ENCODE results near the gene MGARP. TPM values are rescaled to one million over a fixed set of nuclear protein-coding genes. Genes with fewer than 3 reads are reported as not detected.
A peak's percentile ranks its signal among the peaks of the same experiment; 100 is the strongest.

Gene MGARP
- total RNA-seq, 1 experiment from 2014 or later, result 0.22 TPM

DNA sequence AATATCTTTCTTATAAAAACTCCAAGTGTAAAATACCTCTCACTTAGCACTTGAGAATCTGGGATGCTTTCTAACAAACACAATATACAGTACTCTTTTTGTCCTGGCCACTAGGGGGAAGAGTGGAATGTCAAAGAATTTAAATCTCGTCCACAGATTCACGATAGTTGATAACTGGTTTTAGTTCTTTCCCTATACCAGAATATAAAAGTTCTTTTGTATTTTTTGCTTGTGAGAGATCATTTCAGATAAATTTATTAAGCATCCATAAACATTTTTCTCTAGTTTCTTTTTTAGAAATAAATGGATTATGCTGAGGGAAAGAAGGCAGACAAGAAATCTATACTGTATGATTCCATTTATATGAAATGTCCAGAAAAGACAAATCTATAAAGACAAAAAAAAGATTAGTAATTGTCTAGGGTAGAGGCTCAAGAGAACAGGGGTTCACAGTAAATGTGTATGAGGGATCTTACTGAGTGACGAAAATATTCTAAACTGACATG, 50.4 kb downstream of the MGARP start:
- peak; percentile 50 for DNase-seq (ENCODE audit: low read depth, low spot score)
- H3K9me2 ChIP-seq (ENCODE audit: insufficient read depth), result no peaks in the 10 kb centered on the region
- no peak overlapping the region for H3K9ac ChIP-seq (ENCODE audit: low read length)
- intact Hi-C loops (cut with micrococcal nuclease), result loop anchor here (1.0 to 5.0 kb wide), 3 partner anchors 66 to 197 kb away; no protein-coding TSS in a partner anchor
- no TSS peak for BruUV-seq (replicated peaks)
- no peaks in the 10 kb centered on the region for H3K9me3 ChIP-seq (ENCODE audit: control insufficient read depth in 1 of 2, insufficient read depth in 1 of 2, low read depth in 1 of 2, low read length in 2 of 2)
- peak overlapping the region; percentile 51 for H3K4me2 ChIP-seq (ENCODE audit: low read length)
- ChIA-PET CTCF (no interaction called here), RAD21 (ENCODE audit: low non-redundant PET in 1 of 2, low total read pairs in 2 of 2, uncharacterized antibody in 2 of 2, unreplicated experiment in 2 of 2) (no interaction called here), POLR2A (no interaction called here)
- H3K4me3 ChIP-seq (replicated peaks in 1 of 2; ENCODE audit: low read depth in 1 of 2, low read length in 2 of 2), result no peak overlapping the region; a peak in 1 of 4 replicates
- no peaks in the 10 kb centered on the region for H3K36me3 ChIP-seq (ENCODE audit: control insufficient read depth in 1 of 2, insufficient read depth in 2 of 2, low read length in 2 of 2)
- H3K27ac ChIP-seq (ENCODE audit: low read depth, low read length), result no peak overlapping the region
- peak overlapping the region; percentile 100 for H2AFZ ChIP-seq (ENCODE audit: low read depth, low read length, poor library complexity, severe bottlenecking)
- H3K4me1 ChIP-seq (ENCODE audit: control insufficient read depth in 1 of 2, insufficient read depth in 2 of 2, low read length in 2 of 2), result peaks cover 2 to 9% of the 10 kb centered on the region in 2 experiments; a peak in 3 of 4 replicates
- no peaks in the 10 kb centered on the region for H4K20me1 ChIP-seq (ENCODE audit: insufficient read depth)
- TF ChIP-seq, protein P1, sequence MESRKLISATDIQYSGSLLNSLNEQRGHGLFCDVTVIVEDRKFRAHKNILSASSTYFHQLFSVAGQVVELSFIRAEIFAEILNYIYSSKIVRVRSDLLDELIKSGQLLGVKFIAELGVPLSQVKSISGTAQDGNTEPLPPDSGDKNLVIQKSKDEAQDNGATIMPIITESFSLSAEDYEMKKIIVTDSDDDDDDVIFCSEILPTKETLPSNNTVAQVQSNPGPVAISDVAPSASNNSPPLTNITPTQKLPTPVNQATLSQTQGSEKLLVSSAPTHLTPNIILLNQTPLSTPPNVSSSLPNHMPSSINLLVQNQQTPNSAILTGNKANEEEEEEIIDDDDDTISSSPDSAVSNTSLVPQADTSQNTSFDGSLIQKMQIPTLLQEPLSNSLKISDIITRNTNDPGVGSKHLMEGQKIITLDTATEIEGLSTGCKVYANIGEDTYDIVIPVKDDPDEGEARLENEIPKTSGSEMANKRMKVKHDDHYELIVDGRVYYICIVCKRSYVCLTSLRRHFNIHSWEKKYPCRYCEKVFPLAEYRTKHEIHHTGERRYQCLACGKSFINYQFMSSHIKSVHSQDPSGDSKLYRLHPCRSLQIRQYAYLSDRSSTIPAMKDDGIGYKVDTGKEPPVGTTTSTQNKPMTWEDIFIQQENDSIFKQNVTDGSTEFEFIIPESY (IDR thresholded peaks at IDR 0.05; ENCODE audit: extremely low read depth, insufficient replicate concordance, low read length), result no peak
- TF ChIP-seq RAD21 (IDR thresholded peaks at IDR 0.05; ENCODE audit: low read depth) (peak; percentile 71), CTCF (IDR thresholded peaks at IDR 0.05 in 2 of 3, conservative IDR thresholded peaks at IDR 0.05 in 1 of 3; ENCODE audit: borderline replicate concordance in 1 of 3, insufficient read depth in 1 of 3, low read depth in 2 of 3, low read length in 2 of 3) (peak; percentile 67 to 71 (median 69); a peak in 5 of 6 replicates)
- ATAC-seq, result peak; percentile 81
- no peaks in the 10 kb centered on the region for H3K79me2 ChIP-seq (ENCODE audit: insufficient read depth, low read length)
- no peaks in the 10 kb centered on the region for H3K27me3 ChIP-seq (ENCODE audit: insufficient read depth, low read length)

All from HCT116 (cell line).